Keratinocyte (primary cell): ENCODE results near the gene EIF3C. TPM values are rescaled to one million over a fixed set of nuclear protein-coding genes. Genes with fewer than 3 reads are reported as not detected.
"Not testable (repeated sequence)": the region's sequence is repeated elsewhere in the genome, so short reads cannot be mapped to it uniquely, and the experiment has no call there.

Experiments used
- DNase-seq: peaks from one replicate; pipeline ENCODE4 v3.0.0-alpha.2; 2011; ENCODE audit warnings: low read depth, missing footprints, low spot score
- FAIRE-seq: peaks from 2 replicates; lab custom pipeline; 2011; peaks lifted over from hg19 to GRCh38; lab: Jason Lieb, UNC
- H2AFZ ChIP-seq: 2 replicates; pipeline ENCODE4 v1.6.0; 2012; ENCODE audit warnings: low read length, control low read depth, inconsistent platforms; ENCODE audit not compliant: control insufficient read depth
- H3K27ac ChIP-seq: 2 replicates; pipeline ENCODE4 v1.5.1; 2011; ENCODE audit warnings: low read length; ENCODE audit not compliant: control insufficient read depth, insufficient read depth
- H3K27me3 ChIP-seq: 3 replicates; pipeline ENCODE4 v1.6.0; 2011; ENCODE audit warnings: low read length; ENCODE audit not compliant: control insufficient read depth, insufficient read depth; ENCODE audit errors: extremely low read depth
- H3K36me3 ChIP-seq, 2 experiments: 2 replicates in 1 of 2; 3 replicates in 1 of 2; pipeline ENCODE4 v1.5.1; 2011; ENCODE audit warnings: low read length in 2 of 2, mild to moderate bottlenecking in 1 of 2; ENCODE audit not compliant: control insufficient read depth in 2 of 2, insufficient read depth in 2 of 2; ENCODE audit errors: extremely low read depth in 1 of 2
- H3K4me1 ChIP-seq: 3 replicates; pipeline ENCODE4 v1.5.1; 2011; ENCODE audit warnings: low read length; ENCODE audit not compliant: control insufficient read depth, insufficient read depth; ENCODE audit errors: extremely low read depth
- H3K4me2 ChIP-seq: 3 replicates; pipeline ENCODE4 v1.6.0; 2011; ENCODE audit warnings: low read depth, low read length; ENCODE audit not compliant: control insufficient read depth, insufficient read depth; ENCODE audit errors: extremely low read depth
- H3K4me3 ChIP-seq, 3 experiments: fragments of 200-600 bp in 1 of 3; sonication (generic) in 1 of 3; 2 replicates in 2 of 3; 3 replicates in 1 of 3; pipeline ENCODE4 v1.5.1; 2011 to 2016; ENCODE audit warnings: low read length in 3 of 3, mild to moderate bottlenecking in 3 of 3, control low read depth in 2 of 3, inconsistent platforms in 1 of 3, low read depth in 1 of 3, mixed read lengths in 1 of 3, mixed run types in 1 of 3, moderate library complexity in 1 of 3; ENCODE audit not compliant: control insufficient read depth in 2 of 3, insufficient read depth in 2 of 3; ENCODE audit errors: extremely low read depth in 1 of 3
- H3K79me2 ChIP-seq: 2 replicates; pipeline ENCODE4 v1.6.0; 2012; ENCODE audit warnings: low read length; ENCODE audit not compliant: control insufficient read depth, insufficient read depth
- H3K9ac ChIP-seq: 3 replicates; pipeline ENCODE4 v1.6.0; 2011; ENCODE audit warnings: low read length; ENCODE audit not compliant: control insufficient read depth, insufficient read depth; ENCODE audit errors: extremely low read depth
- H3K9me1 ChIP-seq: 3 replicates; pipeline ENCODE4 v1.6.0; 2011; ENCODE audit warnings: low read length; ENCODE audit not compliant: control insufficient read depth, insufficient read depth; ENCODE audit errors: extremely low read depth
- H3K9me3 ChIP-seq: 2 replicates; pipeline ENCODE4 v1.5.1; 2012; ENCODE audit warnings: low read depth, low read length; ENCODE audit not compliant: control insufficient read depth
- H4K20me1 ChIP-seq: 3 replicates; pipeline ENCODE4 v1.6.0; 2011; ENCODE audit warnings: low read length; ENCODE audit not compliant: control insufficient read depth, insufficient read depth; ENCODE audit errors: extremely low read depth
- dilution Hi-C: fragments of 300-500 bp; cut with MboI; formaldehyde crosslinking; loops from one replicate; pipeline ENCODE4 v1.7.0; 2020; ENCODE audit warnings: low sequenced_read_pairs; ENCODE audit not compliant: extremely low pct_ligation_motif_present
- polyA plus RNA-seq, 5 experiments: library from polyadenylated mRNA; depleted of rRNA in 3 of 5; stranded (reverse) in 3 of 5; stranded (forward) in 1 of 5; unstranded in 1 of 5; fragments of >200 nt; gene quantifications; 1 replicate in 1 of 5; 2 replicates in 3 of 5; 3 replicates in 1 of 5; pipeline versions ENCODE4 v1.2.1 to v1.2.3, GENCODE V29; 2011 to 2012; ENCODE audit warnings: missing spikeins in 2 of 5, low read depth in 1 of 5, low replicate concordance in 1 of 5

Gene EIF3C
- polyA plus RNA-seq, 1 donor (not counting 4 experiments of a cell fraction or from before 2014, with no cell fraction given), result 510 TPM

- H3K9ac ChIP-seq, H3K4me3 ChIP-seq, dilution Hi-C loops, H3K36me3 ChIP-seq, H3K27me3 ChIP-seq, H3K79me2 ChIP-seq, H3K4me1 ChIP-seq, H3K9me3 ChIP-seq, DNase-seq, H3K4me2 ChIP-seq, H4K20me1 ChIP-seq, H3K9me1 ChIP-seq, H3K27ac ChIP-seq, H2AFZ ChIP-seq, FAIRE-seq: not testable (repeated sequence)
Measured at GRCh38 chr16:28688327-28688952, 22.8 kb upstream of the EIF3C start.

DNA sequence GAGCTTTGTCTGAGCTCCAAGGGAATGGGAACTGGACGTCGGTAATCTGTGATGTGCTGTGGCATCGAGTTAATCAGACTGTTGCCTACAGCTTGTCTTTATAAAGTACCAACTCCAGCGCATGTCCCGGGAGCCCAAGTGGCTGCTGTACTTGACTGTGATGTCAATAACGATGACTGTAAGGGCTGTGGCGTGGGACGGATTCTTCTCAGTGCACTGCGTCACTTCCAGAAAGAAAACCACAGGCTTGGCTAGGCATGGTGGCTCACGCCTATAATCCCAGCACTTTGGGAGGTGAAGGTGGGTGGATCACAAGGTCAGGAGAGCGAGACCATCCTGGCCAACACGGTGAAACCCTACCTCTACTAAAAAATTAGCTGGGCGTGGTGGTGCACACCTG lies 21.8 kb upstream of the EIF3C start:
- H3K9me1 ChIP-seq, H3K27ac ChIP-seq, H3K9me3 ChIP-seq, H3K4me1 ChIP-seq, FAIRE-seq, H3K27me3 ChIP-seq, dilution Hi-C loops, H4K20me1 ChIP-seq, H3K9ac ChIP-seq, H3K4me2 ChIP-seq, H3K4me3 ChIP-seq, H3K36me3 ChIP-seq, H2AFZ ChIP-seq, H3K79me2 ChIP-seq, DNase-seq: not testable (repeated sequence)

DNA sequence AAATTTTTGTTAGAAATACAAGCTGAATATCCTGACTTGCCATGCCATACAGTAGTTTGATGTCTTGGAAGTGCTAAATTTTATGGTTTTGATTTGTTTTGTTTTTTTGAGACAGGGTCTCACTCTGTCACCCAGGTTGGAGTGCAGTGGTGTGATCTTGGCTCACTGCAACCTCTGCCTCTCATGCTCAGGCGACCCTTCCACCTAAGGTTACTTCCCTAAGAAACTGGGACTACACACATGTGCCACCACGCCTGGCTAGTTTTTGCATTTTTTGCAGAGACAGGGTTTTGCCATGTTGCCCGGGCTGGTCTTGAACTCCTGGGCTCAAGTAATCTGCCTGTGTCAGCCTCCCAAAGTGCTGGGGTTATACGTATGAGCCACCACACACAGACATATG lies 19.5 kb upstream of the EIF3C start:
- DNase-seq, H3K27me3 ChIP-seq, H3K36me3 ChIP-seq, H3K9me1 ChIP-seq, H3K79me2 ChIP-seq, H2AFZ ChIP-seq, H3K27ac ChIP-seq, H3K4me3 ChIP-seq, H3K9me3 ChIP-seq, H3K4me1 ChIP-seq, dilution Hi-C loops, H4K20me1 ChIP-seq, FAIRE-seq, H3K4me2 ChIP-seq, H3K9ac ChIP-seq: not testable (repeated sequence)

- H3K9ac ChIP-seq, H3K27me3 ChIP-seq, H3K4me2 ChIP-seq, H2AFZ ChIP-seq, DNase-seq, H3K79me2 ChIP-seq, H3K9me3 ChIP-seq, FAIRE-seq, H3K4me3 ChIP-seq, H4K20me1 ChIP-seq, H3K27ac ChIP-seq, H3K4me1 ChIP-seq, H3K9me1 ChIP-seq, H3K36me3 ChIP-seq, dilution Hi-C loops: not testable (repeated sequence)
Measured at GRCh38 chr16:28693257-28693950, 17.9 kb upstream of the EIF3C start.

DNA sequence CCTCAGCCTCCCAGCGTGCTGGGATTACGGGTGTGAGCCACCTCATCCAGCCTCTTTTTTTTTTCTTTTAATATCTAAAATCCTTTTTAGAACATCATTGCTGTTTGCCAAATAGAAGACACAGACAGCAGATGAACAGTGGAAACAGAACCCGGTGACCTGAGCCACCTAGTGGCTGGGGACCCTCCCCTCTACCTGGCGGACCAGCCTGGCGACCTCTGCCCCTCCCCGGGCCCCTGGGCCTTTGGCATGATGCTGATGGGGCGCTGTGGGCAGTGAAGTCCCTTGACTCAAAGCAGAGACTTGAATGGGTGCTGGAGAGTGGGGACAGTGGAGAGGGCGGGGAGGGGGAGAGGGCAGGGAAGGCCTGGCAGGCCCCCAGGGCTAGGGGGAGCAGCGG lies 11.5 kb upstream of the EIF3C start:
- H3K4me2 ChIP-seq, H3K9me3 ChIP-seq, FAIRE-seq, H3K4me1 ChIP-seq, H3K79me2 ChIP-seq, H2AFZ ChIP-seq, DNase-seq, H3K27ac ChIP-seq, H3K36me3 ChIP-seq, H3K27me3 ChIP-seq, H4K20me1 ChIP-seq, H3K9ac ChIP-seq, H3K4me3 ChIP-seq, dilution Hi-C loops, H3K9me1 ChIP-seq: not testable (repeated sequence)
